EH (cell line): Measurements from ENCODE around the gene SMIM26.

Experiments used
- DNase-seq: peaks from one replicate; pipeline ENCODE4 v3.0.0-alpha.2; 2015; ENCODE audit warnings: low read depth

Gene SMIM26, protein sequence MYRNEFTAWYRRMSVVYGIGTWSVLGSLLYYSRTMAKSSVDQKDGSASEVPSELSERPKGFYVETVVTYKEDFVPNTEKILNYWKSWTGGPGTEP

DNA sequence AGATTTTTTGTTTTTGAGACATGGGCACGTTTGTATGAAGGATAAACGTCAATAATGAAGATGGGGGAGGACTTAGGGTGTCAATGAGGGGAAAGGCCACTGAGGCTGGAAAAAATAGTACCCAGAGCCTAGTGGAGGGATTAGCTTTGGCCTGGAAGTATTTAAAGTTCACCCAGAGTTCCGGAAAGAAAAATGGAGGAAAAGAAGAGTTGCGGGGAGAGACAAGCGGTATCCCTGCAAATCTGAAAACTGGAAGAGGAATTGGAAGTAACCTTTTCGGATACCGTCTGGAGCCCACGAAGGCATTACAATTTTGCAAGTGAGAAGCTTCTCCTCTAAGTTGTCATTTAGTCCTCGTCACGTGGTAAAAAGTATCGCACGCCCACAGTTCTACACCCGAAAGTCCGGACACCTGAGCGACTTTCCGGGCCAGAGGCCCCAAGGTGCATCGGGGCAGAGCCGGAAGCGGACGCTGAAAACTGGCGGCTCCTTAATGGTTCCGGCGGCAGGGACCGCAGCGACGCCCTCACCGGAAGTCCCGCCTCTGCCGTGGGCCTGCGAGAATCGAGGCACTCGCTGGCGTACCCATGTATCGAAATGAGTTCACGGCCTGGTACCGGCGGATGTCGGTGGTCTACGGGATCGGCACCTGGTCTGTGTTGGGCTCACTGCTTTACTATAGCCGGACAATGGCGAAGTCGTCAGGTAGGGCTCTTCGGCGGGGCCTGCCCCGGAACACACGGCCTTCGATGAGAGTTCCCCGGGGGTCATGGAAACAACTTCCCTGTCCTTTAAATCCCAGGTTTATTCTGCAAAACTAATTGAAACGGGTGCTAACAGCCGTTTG, at the start of gene SMIM26:
TSS of gene SMIM26 (plus strand) at position 541 of the 847 bp plus-strand sequence. CDS start at position 588, 47 bp downstream.
- peak; percentile 86 for DNase-seq

GRCh38 chr20:18522066-18522465, 45.2 kb upstream of the SMIM26 start:
- peak; percentile 57 for DNase-seq

DNA sequence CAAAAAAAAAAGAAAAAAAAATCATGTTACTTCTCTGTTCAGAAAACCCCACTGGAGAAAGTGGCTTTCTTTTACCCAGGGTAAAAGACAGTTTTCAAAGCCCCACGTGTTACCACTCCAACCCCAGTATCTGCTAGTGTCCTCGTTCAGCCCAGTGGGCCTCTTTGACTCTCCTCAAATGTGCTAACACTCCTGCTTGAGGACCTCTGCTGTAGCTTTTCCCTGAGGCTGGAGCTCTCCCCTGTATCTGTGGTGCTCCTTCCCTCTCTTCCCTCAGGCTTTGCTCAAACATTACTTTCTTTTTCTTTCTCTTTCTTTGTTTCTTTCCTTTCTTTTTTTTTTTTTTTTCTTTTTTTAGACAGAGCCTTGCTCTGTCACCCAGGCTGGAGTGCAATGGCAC, 44.2 kb upstream of the SMIM26 start:
- DNase-seq, result no peak

GRCh38 chr20:18524646-18525045, 42.6 kb upstream of the SMIM26 start:
- peak; percentile 76 for DNase-seq

GRCh38 chr20:18526761-18527160, 40.5 kb upstream of the SMIM26 start:
- peak; percentile 23 for DNase-seq

- no peak for DNase-seq
Observed at GRCh38 chr20:18527339-18527738, 39.9 kb upstream of the SMIM26 start.

DNA sequence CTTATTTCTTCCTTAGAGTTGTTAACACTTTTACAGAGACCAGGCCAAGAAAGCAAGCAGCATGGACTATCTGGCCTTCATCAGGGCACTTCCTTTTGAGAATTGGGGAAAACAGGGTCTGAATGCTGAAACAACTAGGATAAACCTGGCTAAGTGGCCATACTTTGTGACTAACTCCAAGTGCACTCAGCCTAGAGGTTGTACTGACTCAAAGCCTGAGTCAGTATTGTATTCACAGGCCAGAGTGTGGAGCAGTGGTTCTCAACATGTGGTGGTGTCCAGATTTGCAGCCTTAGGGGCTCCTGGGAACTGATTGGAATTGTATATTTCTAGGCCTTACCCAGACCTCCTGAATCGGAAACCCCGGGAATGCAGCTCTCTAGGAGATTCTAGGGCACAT, 39.4 kb upstream of the SMIM26 start:
- DNase-seq, result peak; percentile 46

DNA sequence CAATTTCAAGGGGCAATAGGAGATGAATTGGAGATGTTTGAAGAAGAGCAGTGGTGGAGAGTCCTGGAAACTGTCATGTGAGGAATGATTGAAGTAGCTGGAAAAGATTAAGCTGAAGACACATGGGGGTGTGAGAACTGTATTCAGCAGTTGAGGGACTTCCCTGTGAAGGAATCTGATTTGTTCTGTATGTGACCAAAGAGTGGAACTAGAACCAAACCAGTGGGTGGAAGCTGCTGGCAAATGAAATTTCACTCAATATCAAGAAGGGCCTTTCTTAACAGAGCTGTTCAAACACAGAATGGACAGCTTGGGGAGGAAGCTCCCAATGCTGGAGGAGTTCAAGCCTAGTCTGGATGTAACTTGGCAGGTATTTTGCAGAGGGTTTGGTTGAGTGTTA, 38.2 kb upstream of the SMIM26 start:
- no peak for DNase-seq

DNA sequence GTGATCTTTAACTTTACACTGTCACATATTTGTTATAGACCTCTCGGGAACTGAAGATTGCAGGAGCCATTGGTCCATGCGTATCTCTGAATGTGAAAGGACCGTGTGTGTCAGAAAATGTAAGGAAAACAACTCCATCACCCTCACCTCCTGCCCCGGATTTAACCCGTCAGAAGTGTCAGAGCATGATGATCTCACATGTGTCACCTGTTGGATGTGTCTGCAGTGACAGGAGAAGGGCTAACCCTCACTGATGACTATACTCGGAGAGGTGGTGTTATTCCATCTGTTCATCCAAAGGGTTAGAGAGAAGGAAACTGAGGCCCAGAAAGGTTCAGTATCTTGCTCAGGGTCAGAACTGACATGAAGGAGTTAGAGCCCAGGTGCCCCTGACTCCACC, 34.6 kb upstream of the SMIM26 start:
- DNase-seq, result no peak

- DNase-seq, result peak; percentile 7
Observed at GRCh38 chr20:18533491-18533890, 33.7 kb upstream of the SMIM26 start.

- DNase-seq, result no peak
Observed at GRCh38 chr20:18533978-18534644, 33.1 kb upstream of the SMIM26 start.

- DNase-seq, result peak; percentile 8
Observed at GRCh38 chr20:18537651-18538050, 29.6 kb upstream of the SMIM26 start.

DNA sequence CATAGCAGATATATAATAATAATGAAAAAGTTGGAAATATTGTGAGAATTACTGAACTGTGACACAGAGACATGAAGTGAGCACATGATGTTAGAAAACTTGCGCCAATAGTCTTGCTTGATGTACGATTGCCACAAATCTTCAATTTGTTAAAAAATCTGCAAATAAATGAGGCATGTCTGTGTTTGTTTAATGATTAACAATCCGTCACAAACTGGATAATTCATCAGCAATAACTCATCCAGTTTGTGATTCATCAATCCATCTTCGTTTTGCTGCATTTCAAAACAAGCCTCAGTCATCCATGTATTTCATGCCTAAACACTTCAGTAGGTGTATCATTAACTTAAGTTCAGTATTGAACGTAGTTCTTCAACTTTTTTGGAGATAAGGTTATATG, 25.5 kb upstream of the SMIM26 start:
- peak; percentile 11 for DNase-seq

DNA sequence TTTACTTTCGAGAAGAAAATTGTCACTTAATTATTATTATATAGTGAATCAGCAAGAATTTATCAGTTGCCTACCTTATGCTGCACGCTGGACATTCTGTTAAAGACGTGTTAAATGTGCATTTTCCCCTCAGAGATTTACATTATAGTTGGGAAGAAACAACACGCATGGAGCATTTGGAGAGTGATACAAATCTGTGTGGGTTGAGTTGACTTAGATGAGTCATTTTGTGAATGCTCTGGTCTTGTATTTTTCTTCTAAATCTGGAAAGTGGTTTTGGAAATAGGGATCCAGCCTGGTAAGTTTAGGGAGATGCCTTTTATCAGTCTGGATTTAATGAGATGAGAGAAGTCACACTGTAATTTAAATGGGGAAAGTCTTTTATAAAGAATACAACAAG, 24.0 kb upstream of the SMIM26 start:
- DNase-seq, result no peak

- no peak for DNase-seq
Observed at GRCh38 chr20:18543932-18544331, 23.3 kb upstream of the SMIM26 start.

DNA sequence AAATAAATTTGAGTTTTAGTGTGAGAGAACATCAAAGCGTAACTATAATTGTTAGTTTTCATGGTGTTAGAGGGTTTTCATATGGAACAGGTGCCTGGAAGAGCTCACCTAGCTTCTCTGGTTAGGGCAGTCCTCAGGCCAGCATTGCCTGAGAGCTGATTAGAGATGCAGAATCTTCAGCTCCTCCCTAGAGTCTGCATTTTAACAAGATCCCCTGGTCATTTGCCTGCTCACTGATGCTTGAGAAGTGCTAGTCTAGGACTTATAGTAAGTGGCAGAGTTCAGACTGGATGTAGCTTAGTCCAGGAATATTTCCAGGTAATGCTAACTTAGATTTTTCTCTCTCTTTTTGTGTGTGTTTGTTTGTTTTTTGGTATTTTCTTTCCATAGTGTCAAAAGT, 21.7 kb upstream of the SMIM26 start:
- no peak for DNase-seq

DNA sequence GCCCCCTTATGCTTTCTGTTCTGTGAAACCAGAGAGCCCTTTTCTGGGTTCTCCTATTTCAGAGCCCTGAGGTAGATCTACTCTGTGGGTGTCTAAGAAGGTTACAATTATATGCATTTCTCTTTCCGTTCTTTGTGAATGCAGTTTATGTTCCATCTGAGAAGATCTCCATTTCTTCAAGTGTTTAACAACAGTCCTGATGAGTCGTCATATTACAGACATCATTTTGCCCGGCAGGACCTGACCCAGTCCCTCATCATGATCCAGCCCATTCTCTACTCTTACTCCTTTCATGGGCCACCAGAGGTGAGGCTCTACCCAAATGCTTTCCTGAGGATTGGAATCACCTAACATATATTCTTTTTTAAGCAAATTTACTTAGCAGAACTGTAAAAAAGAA, 18.8 kb upstream of the SMIM26 start:
- no peak for DNase-seq

GRCh38 chr20:18553746-18554145, 13.5 kb upstream of the SMIM26 start:
- no peak for DNase-seq

DNA sequence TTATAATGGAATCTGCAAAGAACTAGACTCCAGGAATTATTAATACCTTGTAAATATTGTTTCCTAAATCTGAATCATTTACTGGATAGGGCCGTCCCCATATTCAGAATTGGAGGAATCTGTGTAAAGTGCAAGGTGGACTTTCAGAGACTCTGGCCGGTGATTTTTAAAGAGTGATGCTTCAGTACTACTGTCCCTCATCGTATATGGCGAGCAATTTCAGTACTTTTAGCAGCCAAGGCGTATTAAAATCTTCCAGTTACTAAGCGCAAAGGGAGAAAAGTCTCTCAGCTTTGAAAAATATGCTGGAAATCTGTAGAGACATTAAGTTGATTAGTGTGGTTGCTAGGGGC, 483 bp downstream of the SMIM26 start:
- no peak for DNase-seq

- DNase-seq, result no peak
Observed at GRCh38 chr20:18571009-18571408, 3.8 kb downstream of the SMIM26 start.

GRCh38 chr20:18571578-18571977, 4.3 kb downstream of the SMIM26 start:
- no peak for DNase-seq

- DNase-seq, result no peak
Observed at GRCh38 chr20:18577942-18578341, 10.7 kb downstream of the SMIM26 start.

DNA sequence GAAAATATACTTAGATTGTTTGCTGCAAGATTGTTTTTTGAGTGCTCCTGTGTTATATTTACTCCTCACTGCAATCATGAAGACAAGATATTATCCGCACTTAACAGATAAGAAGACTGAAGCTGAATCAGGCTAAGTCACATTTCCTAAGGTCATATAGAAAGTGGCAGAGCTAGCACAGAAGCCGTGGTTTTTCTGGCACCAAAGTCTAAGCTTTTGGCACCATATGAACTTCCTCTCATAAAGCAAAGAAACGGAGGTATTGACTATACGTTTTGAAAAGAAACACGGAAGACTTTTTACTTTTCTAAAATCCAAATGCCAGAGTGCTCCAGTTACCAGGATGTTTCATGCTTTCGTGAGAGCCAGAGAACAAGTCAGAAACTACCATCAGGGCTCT, 11.3 kb downstream of the SMIM26 start:
- DNase-seq, result no peak
